ENCODE results near the gene ZNF316.

GRCh38 chr7:6622134-6622710, 14.9 kb upstream of the ZNF316 start:
- no peak for TF ChIP-seq CTCF (IDR thresholded peaks at IDR 0.05)
- TF ChIP-seq POLR2A (IDR thresholded peaks at IDR 0.05) = no peak

Data from tibial nerve (tissue), 3 donors.